Glutamatergic neuron (in vitro differentiated cells): ENCODE data around the gene MRPL43. TPM values are rescaled to one million over a fixed set of nuclear protein-coding genes. Genes with fewer than 3 reads are reported as not detected.
"Not testable (repeated sequence)": the region's sequence is repeated elsewhere in the genome, so short reads cannot be mapped to it uniquely, and the experiment has no call there.

Source experiments
- DNase-seq: peaks from one replicate; pipeline ENCODE4 v3.0.0; 2022
- H3K27ac Mint-ChIP-seq: one replicate; pipeline ENCODE4 v1.8.0; 2020; ENCODE audit warnings: mild to moderate bottlenecking, mixed read lengths, inconsistent platforms; ENCODE audit not compliant: unreplicated experiment
- H3K27me3 Mint-ChIP-seq: one replicate; pipeline ENCODE4 v1.8.0; 2020; ENCODE audit warnings: mild to moderate bottlenecking, moderate library complexity, mixed read lengths, inconsistent platforms; ENCODE audit not compliant: unreplicated experiment
- H3K36me3 Mint-ChIP-seq: one replicate; pipeline ENCODE4 v1.8.0; 2020; ENCODE audit warnings: mild to moderate bottlenecking, mixed read lengths, inconsistent platforms; ENCODE audit not compliant: unreplicated experiment
- H3K4me1 Mint-ChIP-seq: one replicate; pipeline ENCODE4 v1.8.0; 2020; ENCODE audit warnings: mild to moderate bottlenecking, low read depth, mixed read lengths, inconsistent platforms; ENCODE audit not compliant: unreplicated experiment
- H3K4me3 Mint-ChIP-seq: one replicate; pipeline ENCODE4 v1.8.0; 2020; ENCODE audit warnings: mild to moderate bottlenecking, mixed read lengths, inconsistent platforms; ENCODE audit not compliant: unreplicated experiment
- H3K9me3 Mint-ChIP-seq: one replicate; pipeline ENCODE4 v1.8.0; 2020; ENCODE audit warnings: mild to moderate bottlenecking, moderate library complexity, mixed read lengths, inconsistent platforms; ENCODE audit not compliant: unreplicated experiment
- CTCF ChIP-seq: fragments of 200-600 bp; sonication (generic); IDR thresholded peaks from one replicate; pipeline ENCODE4 v1.5.0; 2021; ENCODE audit not compliant: partially characterized antibody, unreplicated experiment
- total RNA-seq: library from RNA; stranded (reverse); fragmentation: NEBNext Ultra II Directional; extraction: Animal tissue kit (Norgen Biotek cat#: 25700); gene quantifications from one replicate; pipeline ENCODE4 v1.2.1, GENCODE V29; 2021; ENCODE audit not compliant: unreplicated experiment

MRPL43 gene
- total RNA-seq, 1 donor from 2014 or later = 58.2 TPM

GRCh38 chr10:100978901-100979195 lies 8.4 kb downstream of the MRPL43 start:
- no peak for TF ChIP-seq CTCF
- H3K27ac Mint-ChIP-seq = no peak overlapping the region
- peaks cover 9% of the 10 kb centered on the region for H3K27me3 Mint-ChIP-seq
- H3K4me3 Mint-ChIP-seq = no peak overlapping the region
- no peaks in the 10 kb centered on the region for H3K4me1 Mint-ChIP-seq
- peaks cover 2% of the 10 kb centered on the region for H3K9me3 Mint-ChIP-seq
- no peak for DNase-seq
- H3K36me3 Mint-ChIP-seq = peaks cover 6% of the 10 kb centered on the region

DNA sequence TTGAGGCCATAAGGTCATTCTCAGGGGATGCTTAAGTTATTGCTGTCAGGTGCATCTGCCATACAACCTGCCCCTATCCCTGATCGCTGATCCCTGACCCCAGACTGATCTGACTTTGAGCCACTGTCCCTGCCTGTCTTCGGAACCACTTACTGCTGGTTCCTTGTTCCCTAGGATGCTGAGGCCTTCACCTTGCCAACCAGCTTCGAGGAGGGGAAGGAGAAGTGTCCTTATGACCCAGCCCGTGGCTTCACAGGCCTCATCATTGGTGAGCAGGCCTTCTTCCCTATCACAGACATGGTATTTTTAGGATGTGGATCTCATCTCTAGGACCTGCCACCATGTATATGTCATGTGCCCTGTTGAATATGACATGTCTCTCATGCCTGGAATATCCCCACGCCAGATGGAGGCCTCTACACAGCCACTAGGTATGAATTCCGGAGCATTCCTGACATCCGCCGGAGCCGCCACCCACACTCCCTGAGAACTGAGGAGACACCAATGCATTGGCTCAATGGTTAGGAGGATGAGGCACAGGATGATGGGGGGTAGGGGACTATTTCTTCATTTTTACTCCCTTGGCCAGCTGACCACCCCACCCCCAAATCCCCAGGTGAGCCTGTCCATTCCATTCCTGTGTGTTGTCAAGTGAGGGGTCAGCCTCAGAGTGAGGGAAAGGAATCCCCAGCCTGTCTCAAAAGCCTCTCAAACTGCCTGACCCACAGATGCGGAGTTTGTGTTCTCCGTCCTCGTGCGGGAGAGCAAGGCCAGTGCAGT lies 9.0 kb downstream of the MRPL43 start:
- no peak for DNase-seq
- Mint-ChIP-seq H3K4me1 (no peaks in the 10 kb centered on the region), H3K36me3 (peaks cover 6% of the 10 kb centered on the region), H3K27me3 (peaks cover 9% of the 10 kb centered on the region), H3K4me3 (no peak overlapping the region), H3K27ac (no peak overlapping the region), H3K9me3 (peaks cover 2% of the 10 kb centered on the region)
- TF ChIP-seq CTCF = no peak

DNA sequence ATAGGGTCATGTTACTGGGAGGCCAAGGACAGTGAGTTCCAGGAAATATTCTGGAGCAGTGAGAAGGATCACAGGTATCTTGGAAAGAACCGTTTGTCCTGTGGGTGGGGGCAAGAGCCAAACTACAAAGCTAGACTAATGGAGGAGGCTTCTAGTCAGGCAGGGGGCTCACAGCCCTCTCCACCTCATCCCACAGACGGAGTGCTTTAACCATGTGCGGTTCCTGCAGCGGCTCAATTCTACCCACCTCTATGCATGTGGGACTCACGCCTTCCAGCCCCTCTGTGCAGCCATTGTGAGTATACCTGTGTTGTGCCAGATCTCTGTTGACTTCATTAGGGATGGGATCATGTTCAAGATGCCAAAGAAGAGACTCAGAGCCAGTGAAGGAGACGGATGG lies 9.9 kb downstream of the MRPL43 start:
- no peak for DNase-seq
- TF ChIP-seq CTCF = no peak
- H3K36me3 Mint-ChIP-seq = peaks cover 6% of the 10 kb centered on the region
- H3K27me3 Mint-ChIP-seq = peaks cover 8% of the 10 kb centered on the region
- no peak overlapping the region for H3K27ac Mint-ChIP-seq
- H3K4me3 Mint-ChIP-seq = no peak overlapping the region
- H3K9me3 Mint-ChIP-seq = peaks cover 2% of the 10 kb centered on the region
- H3K4me1 Mint-ChIP-seq = no peaks in the 10 kb centered on the region

- Mint-ChIP-seq H3K4me3 (no peak overlapping the region), H3K27ac (no peak overlapping the region), H3K4me1 (no peaks in the 10 kb centered on the region), H3K9me3 (peaks cover 2% of the 10 kb centered on the region), H3K36me3 (peaks cover 6% of the 10 kb centered on the region), H3K27me3 (peaks cover 6% of the 10 kb centered on the region)
- no peak for DNase-seq
- no peak for TF ChIP-seq CTCF
Observed at GRCh38 chr10:100976906-100977305, 10.4 kb downstream of the MRPL43 start.

GRCh38 chr10:100975397-100975796 lies 11.9 kb downstream of the MRPL43 start:
- H3K9me3 Mint-ChIP-seq, H3K36me3 Mint-ChIP-seq: not testable (repeated sequence)

More at GRCh38 chr10:100975397-100975796, 11.9 kb downstream of the MRPL43 start:
- not testable (repeated sequence) for DNase-seq, H3K27ac Mint-ChIP-seq, H3K27me3 Mint-ChIP-seq, H3K4me3 Mint-ChIP-seq
- peaks cover 12% of the 10 kb centered on the region for H3K4me1 Mint-ChIP-seq
